KMS-11 (cell line): ENCODE data around the gene BMPR1A.
"Not testable (repeated sequence)": the region's sequence is repeated elsewhere in the genome, so short reads cannot be mapped to it uniquely, and the experiment has no call there.

ENCODE experiments used
- H2AFZ ChIP-seq: fragments of 200-600 bp; sonication (generic); 2 replicates; pipeline ENCODE4 v1.6.1; 2016; ENCODE audit warnings: antibody characterized with exemption, mixed run types, low read depth
- H3K27ac ChIP-seq: fragments of 200-600 bp; sonication (generic); 2 replicates; pipeline ENCODE4 v1.6.1; 2016; ENCODE audit warnings: mild to moderate bottlenecking, mixed run types
- H3K27me3 ChIP-seq: fragments of 200-600 bp; sonication (generic); 2 replicates; pipeline ENCODE4 v1.6.1; 2017; ENCODE audit warnings: mild to moderate bottlenecking, low read depth, mixed run types, moderate library complexity; ENCODE audit not compliant: insufficient read depth
- H3K36me3 ChIP-seq: fragments of 200-600 bp; sonication (generic); 2 replicates; pipeline ENCODE4 v1.6.1; 2017; ENCODE audit warnings: mild to moderate bottlenecking, mixed run types; ENCODE audit not compliant: insufficient read depth
- H3K4me1 ChIP-seq: fragments of 200-600 bp; sonication (generic); 2 replicates; pipeline ENCODE4 v1.6.1; 2016; ENCODE audit warnings: mild to moderate bottlenecking, low read depth, mixed run types; ENCODE audit not compliant: poor library complexity, severe bottlenecking
- H3K4me2 ChIP-seq: fragments of 200-600 bp; sonication (generic); 2 replicates; pipeline ENCODE4 v1.7.0; 2016; ENCODE audit warnings: mild to moderate bottlenecking, mixed run types
- H3K4me3 ChIP-seq: fragments of 200-600 bp; sonication (generic); IDR thresholded peaks from 2 replicates; pipeline ENCODE4 v1.6.1; 2017; ENCODE audit warnings: low read depth, low read length, mixed read lengths; ENCODE audit not compliant: insufficient read depth
- H3K79me2 ChIP-seq: fragments of 200-600 bp; sonication (generic); 2 replicates; pipeline ENCODE4 v1.6.1; 2016; ENCODE audit warnings: low read depth, mixed run types; ENCODE audit not compliant: insufficient read depth
- H3K9ac ChIP-seq: fragments of 200-600 bp; sonication (generic); 2 replicates; pipeline ENCODE4 v1.6.1; 2016; ENCODE audit warnings: mild to moderate bottlenecking, mixed run types
- H4K20me1 ChIP-seq: fragments of 200-600 bp; sonication (generic); 2 replicates; pipeline ENCODE4 v1.6.1; 2016; ENCODE audit warnings: mild to moderate bottlenecking, mixed run types; ENCODE audit not compliant: insufficient read depth
- CTCF ChIP-seq: fragments of 200-600 bp; sonication (generic); conservative IDR thresholded peaks from 2 replicates; pipeline ENCODE4 v1.6.1; 2017; ENCODE audit warnings: low read depth, mild to moderate bottlenecking, antibody characterized with exemption, low read length, moderate library complexity, mixed read lengths

BMPR1A gene

GRCh38 chr10:86979296-86979818 lies 222.9 kb downstream of the BMPR1A start:
- Histone ChIP-seq H3K36me3 (no peaks in the 10 kb centered on the region), H4K20me1 (no peaks in the 10 kb centered on the region), H3K79me2 (no peaks in the 10 kb centered on the region), H3K27ac (no peak overlapping the region), H3K9ac (no peak overlapping the region), H3K4me1 (no peaks in the 10 kb centered on the region), H2AFZ (no peak overlapping the region), H3K4me2 (no peak overlapping the region), H3K4me3 (no peak overlapping the region), H3K27me3 (no peaks in the 10 kb centered on the region)
- TF ChIP-seq CTCF: no peak

- Histone ChIP-seq H3K36me3 (no peaks in the 10 kb centered on the region), H3K79me2 (no peaks in the 10 kb centered on the region), H3K9ac (no peak overlapping the region), H2AFZ (no peak overlapping the region), H3K27me3 (no peaks in the 10 kb centered on the region), H3K27ac (no peak overlapping the region), H3K4me1 (no peaks in the 10 kb centered on the region), H3K4me2 (no peak overlapping the region), H4K20me1 (no peaks in the 10 kb centered on the region), H3K4me3 (no peak overlapping the region)
- TF ChIP-seq CTCF: no peak
These were observed 223.6 kb downstream of the BMPR1A start for GRCh38 chr10:86979977-86980448.

- not testable (repeated sequence) for H3K4me2 ChIP-seq, H3K36me3 ChIP-seq, H3K4me3 ChIP-seq, H3K27ac ChIP-seq, H4K20me1 ChIP-seq, H3K9ac ChIP-seq, H3K79me2 ChIP-seq, H2AFZ ChIP-seq, H3K27me3 ChIP-seq, H3K4me1 ChIP-seq
These were observed 224.6 kb downstream of the BMPR1A start for GRCh38 chr10:86981020-86981419.

- H4K20me1 ChIP-seq: no peaks in the 10 kb centered on the region
- no peak overlapping the region for H3K27ac ChIP-seq
- no peak overlapping the region for H2AFZ ChIP-seq
- no peaks in the 10 kb centered on the region for H3K27me3 ChIP-seq
- H3K4me1 ChIP-seq: no peaks in the 10 kb centered on the region
- no peak for TF ChIP-seq CTCF
- H3K79me2 ChIP-seq: no peaks in the 10 kb centered on the region
- no peak overlapping the region for H3K4me3 ChIP-seq
- H3K4me2 ChIP-seq: no peak overlapping the region
- no peaks in the 10 kb centered on the region for H3K36me3 ChIP-seq
- H3K9ac ChIP-seq: no peak overlapping the region
These were observed 225.3 kb downstream of the BMPR1A start for GRCh38 chr10:86981716-86982115.
